Effector memory CD4-positive, alpha-beta T cell (primary cell): ENCODE data around the gene ROCK2.

Experiments
- DNase-seq, 3 donors: peaks; one replicate each; pipeline ENCODE4 v3.0.0-alpha.2; 2020
- H3K27ac ChIP-seq: 2 replicates; pipeline ENCODE4 v1.7.0; 2013; ENCODE audit warnings: mild to moderate bottlenecking, low read length, moderate library complexity; ENCODE audit not compliant: insufficient read depth, poor library complexity, severe bottlenecking
- H3K27me3 ChIP-seq: replicated peaks from 2 replicates; pipeline ENCODE4 v1.7.0; 2013; ENCODE audit warnings: mild to moderate bottlenecking, low read length; ENCODE audit not compliant: insufficient read depth, control insufficient read depth, poor library complexity, severe bottlenecking
- H3K36me3 ChIP-seq: 2 replicates; pipeline ENCODE4 v1.7.0; 2013; ENCODE audit warnings: mild to moderate bottlenecking, low read length, moderate library complexity; ENCODE audit not compliant: control insufficient read depth, insufficient read depth
- H3K4me1 ChIP-seq: 2 replicates; pipeline ENCODE4 v1.7.0; 2013; ENCODE audit warnings: low read length, mild to moderate bottlenecking; ENCODE audit not compliant: control insufficient read depth, insufficient read depth, poor library complexity, severe bottlenecking
- H3K4me3 ChIP-seq: 2 replicates; pipeline ENCODE4 v1.7.0; 2013; ENCODE audit warnings: low read length, low read depth, mild to moderate bottlenecking; ENCODE audit not compliant: insufficient read depth, poor library complexity, severe bottlenecking
- H3K9me3 ChIP-seq: 2 replicates; pipeline ENCODE4 v1.7.0; 2013; ENCODE audit warnings: mild to moderate bottlenecking, low read length, moderate library complexity; ENCODE audit not compliant: control insufficient read depth

ROCK2 gene

DNA sequence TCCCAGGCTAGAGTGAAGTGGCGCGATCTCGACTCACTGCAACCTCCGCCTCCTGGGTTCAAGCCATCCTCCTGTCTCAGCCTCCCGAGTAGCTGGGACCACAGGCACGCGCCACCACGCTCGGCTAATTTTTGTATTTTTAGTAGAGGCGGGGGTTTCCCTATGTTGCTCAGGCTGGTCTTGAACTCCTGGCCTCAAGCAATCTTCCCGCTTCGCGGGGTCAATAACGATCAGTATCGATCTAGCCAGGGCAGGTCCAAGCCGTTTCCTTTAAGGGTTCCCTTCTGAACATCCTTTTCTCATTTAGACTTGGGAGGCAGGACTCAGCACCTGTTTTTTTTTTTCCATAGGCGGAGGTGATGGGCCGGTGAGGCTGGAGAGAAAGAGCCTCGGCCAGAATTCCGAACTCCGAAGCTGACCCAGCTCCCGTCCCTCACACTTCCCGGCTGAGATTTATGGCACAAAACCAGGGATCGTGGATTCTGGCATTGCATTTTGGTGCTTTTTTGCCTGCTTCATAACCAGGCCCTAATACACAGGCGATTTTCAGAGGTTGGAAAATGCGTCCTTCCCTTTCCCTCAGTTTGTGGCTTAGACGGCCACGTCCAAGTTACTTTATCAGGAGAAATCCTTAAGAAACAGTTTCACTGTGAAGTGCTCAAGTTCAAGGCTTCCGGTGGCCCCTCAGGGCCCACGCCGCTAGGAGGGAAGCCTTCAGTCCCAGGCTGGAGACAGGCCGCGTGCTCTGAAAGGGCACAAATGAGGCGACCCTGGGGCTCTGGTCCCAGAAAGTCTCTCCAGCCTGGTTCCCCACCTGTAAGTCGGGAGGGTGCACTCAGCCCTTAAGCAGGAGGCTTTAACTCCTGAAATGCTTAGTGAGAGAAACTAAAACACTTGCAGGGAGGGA, 190.2 kb downstream of the ROCK2 start:
- Histone ChIP-seq H3K9me3 (no peaks in the 10 kb centered on the region), H3K4me3 (peak overlapping the region; percentile 53), H3K27ac (peak overlapping the region; percentile 60), H3K4me1 (peaks cover 8% of the 10 kb centered on the region), H3K36me3 (no peaks in the 10 kb centered on the region), H3K27me3 (no peaks in the 10 kb centered on the region)
- DNase-seq, result peak in 1 of 3 donors; percentile 11

- Histone ChIP-seq H3K4me1 (peaks cover 8% of the 10 kb centered on the region), H3K27ac (no peak overlapping the region), H3K4me3 (no peak overlapping the region), H3K9me3 (no peaks in the 10 kb centered on the region), H3K27me3 (no peaks in the 10 kb centered on the region), H3K36me3 (no peaks in the 10 kb centered on the region)
- no peak for DNase-seq
These were observed 191.8 kb downstream of the ROCK2 start for GRCh38 chr2:11152591-11152990.

DNA sequence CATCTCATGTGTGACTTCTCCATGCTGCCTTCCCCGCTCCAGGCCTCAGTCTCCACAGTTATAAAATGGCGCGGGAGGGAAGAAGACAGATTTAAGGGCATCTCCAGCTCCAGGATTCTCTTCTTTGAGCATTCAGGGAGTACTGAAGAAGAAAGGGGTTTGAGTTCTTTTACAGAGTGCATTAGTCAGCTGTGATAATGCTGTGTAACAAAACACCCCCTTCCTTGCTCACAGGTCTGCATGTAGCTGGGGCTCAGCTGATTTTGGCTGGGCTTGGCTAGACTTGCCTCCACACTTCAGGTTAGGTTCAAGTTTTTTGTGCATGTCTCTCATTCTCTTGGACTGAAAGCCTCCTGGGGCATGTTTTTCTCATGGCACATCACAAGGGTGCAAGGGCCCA, 197.2 kb downstream of the ROCK2 start:
- H3K4me3 ChIP-seq, result no peak overlapping the region
- H3K9me3 ChIP-seq, result no peaks in the 10 kb centered on the region
- no peak overlapping the region for H3K27ac ChIP-seq
- DNase-seq, result no peak
- no peaks in the 10 kb centered on the region for H3K4me1 ChIP-seq
- no peaks in the 10 kb centered on the region for H3K36me3 ChIP-seq
- no peaks in the 10 kb centered on the region for H3K27me3 ChIP-seq

DNA sequence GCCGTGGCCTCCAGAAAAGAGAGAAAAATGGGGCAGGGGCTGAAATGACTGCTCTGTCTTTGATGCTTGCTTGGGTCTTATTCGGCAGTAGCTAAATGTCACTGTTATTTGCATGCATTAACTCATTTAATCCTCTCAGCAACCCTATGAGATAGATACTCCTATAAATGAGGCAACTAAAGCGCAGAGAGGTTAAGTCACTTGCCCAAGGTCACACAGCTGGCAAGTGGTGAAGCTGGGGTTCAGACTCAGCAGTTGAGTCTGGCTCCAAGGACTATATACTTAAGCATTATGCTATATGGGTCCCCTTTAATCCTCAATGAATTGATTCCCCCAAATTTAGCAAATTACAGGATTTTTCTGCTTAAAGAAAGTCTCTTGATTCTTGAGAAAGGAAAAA, 198.4 kb downstream of the ROCK2 start:
- H3K9me3 ChIP-seq, result no peaks in the 10 kb centered on the region
- no peaks in the 10 kb centered on the region for H3K36me3 ChIP-seq
- H3K27me3 ChIP-seq, result no peaks in the 10 kb centered on the region
- DNase-seq, result no peak
- H3K27ac ChIP-seq, result no peak overlapping the region
- no peak overlapping the region for H3K4me3 ChIP-seq
- H3K4me1 ChIP-seq, result no peaks in the 10 kb centered on the region

- DNase-seq, result no peak
- Histone ChIP-seq H3K27ac (no peak overlapping the region), H3K36me3 (no peaks in the 10 kb centered on the region), H3K4me3 (no peak overlapping the region), H3K27me3 (no peaks in the 10 kb centered on the region), H3K9me3 (no peaks in the 10 kb centered on the region), H3K4me1 (no peaks in the 10 kb centered on the region)
These were observed 199.1 kb downstream of the ROCK2 start for GRCh38 chr2:11145350-11145749.

DNA sequence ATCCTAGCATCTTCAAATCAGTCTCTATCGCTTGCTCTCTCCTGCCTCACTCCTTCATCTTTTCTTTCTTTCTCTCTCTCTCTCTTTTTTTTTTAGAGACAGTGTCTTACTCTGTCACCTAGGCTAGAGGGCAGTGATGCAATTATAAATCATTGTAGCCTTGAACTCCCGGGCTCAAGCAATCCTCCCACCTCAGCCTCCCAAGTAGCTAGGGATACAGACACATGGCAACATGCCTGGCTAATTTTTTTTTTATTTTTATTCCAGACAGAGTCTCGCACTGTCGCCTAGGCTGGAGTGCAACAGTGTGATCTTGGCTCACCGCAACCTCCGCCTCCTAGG, 199.7 kb downstream of the ROCK2 start:
- no peaks in the 10 kb centered on the region for H3K36me3 ChIP-seq
- H3K4me3 ChIP-seq, result no peak overlapping the region
- no peaks in the 10 kb centered on the region for H3K27me3 ChIP-seq
- H3K9me3 ChIP-seq, result no peaks in the 10 kb centered on the region
- no peaks in the 10 kb centered on the region for H3K4me1 ChIP-seq
- no peak overlapping the region for H3K27ac ChIP-seq
- no peak for DNase-seq

DNA sequence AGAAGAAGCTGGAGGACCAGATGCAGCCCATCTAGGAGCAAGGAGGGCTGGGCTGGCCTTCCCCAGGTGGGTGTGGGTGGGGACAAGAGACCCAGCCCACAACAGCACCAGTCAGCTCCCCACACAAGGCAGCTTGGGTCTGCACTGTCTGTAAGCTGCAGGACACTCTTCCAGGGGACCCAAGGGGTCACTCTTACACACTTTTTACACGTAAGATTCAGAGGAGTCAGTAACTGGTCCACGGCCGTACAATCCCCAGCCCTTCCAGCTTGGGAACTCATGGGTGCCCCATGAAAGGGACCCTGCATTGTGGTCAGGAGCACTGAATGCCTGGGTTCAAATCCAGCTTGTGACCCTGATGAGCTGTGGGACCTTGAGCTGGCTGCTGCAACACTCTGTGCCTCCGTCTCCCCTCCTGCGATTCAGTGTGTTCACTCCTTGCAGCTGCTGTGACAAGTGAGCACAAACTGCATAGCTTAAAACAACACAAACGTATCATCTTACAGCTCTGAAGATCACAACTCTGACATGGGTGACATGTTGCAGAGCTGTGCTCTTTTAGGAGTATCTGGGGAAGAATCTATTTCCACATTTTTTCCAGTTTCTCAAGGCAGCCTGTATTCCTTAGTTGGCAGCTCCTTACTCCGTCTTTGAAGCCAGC, 200.2 kb downstream of the ROCK2 start:
- no peaks in the 10 kb centered on the region for H3K27me3 ChIP-seq
- H3K9me3 ChIP-seq, result no peaks in the 10 kb centered on the region
- no peaks in the 10 kb centered on the region for H3K36me3 ChIP-seq
- H3K4me3 ChIP-seq, result no peak overlapping the region
- H3K27ac ChIP-seq, result no peak overlapping the region
- no peaks in the 10 kb centered on the region for H3K4me1 ChIP-seq
- DNase-seq, result no peak

DNA sequence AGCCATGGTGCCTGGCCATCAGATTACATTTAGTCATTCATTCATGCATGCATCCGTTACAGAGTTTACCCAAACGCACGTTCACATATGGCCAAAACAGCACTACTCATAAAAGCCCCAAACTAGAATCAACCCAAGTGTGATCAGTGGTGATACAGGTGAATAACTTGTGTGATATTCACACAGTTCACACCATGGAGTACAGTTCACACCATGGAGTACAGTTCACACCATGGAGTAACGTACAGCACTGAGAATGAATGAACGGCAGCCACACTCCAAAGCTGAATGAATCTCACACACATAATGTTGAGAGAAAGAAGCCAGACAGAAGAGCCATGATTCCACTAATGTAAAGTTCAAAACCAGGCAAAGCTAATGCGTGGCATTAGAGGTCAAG, 201.4 kb downstream of the ROCK2 start:
- Histone ChIP-seq H3K27ac (no peak overlapping the region), H3K4me1 (no peaks in the 10 kb centered on the region), H3K27me3 (no peaks in the 10 kb centered on the region), H3K9me3 (no peaks in the 10 kb centered on the region), H3K36me3 (no peaks in the 10 kb centered on the region), H3K4me3 (no peak overlapping the region)
- no peak for DNase-seq

GRCh38 chr2:11142330-11142729, 202.1 kb downstream of the ROCK2 start:
- no peaks in the 10 kb centered on the region for H3K36me3 ChIP-seq
- no peaks in the 10 kb centered on the region for H3K9me3 ChIP-seq
- H3K27me3 ChIP-seq, result no peaks in the 10 kb centered on the region
- no peak overlapping the region for H3K27ac ChIP-seq
- H3K4me3 ChIP-seq, result no peak overlapping the region
- DNase-seq, result no peak
- H3K4me1 ChIP-seq, result no peaks in the 10 kb centered on the region

GRCh38 chr2:11141319-11141718, 203.1 kb downstream of the ROCK2 start:
- Histone ChIP-seq H3K4me3 (no peak overlapping the region), H3K4me1 (no peaks in the 10 kb centered on the region), H3K27ac (no peak overlapping the region), H3K9me3 (no peaks in the 10 kb centered on the region), H3K36me3 (no peaks in the 10 kb centered on the region), H3K27me3 (no peaks in the 10 kb centered on the region)
- no peak for DNase-seq
